Aorta (tissue), 5 donors: ENCODE results near the gene WNT9A. TPM values are rescaled to one million over a fixed set of nuclear protein-coding genes. Genes with fewer than 3 reads are reported as not detected.

Experiments used
- ATAC-seq: fragments of 200-7000 bp; cut with Tn5 transposase; one replicate; pipeline ENCODE4 v1.9.1; 2022; ENCODE audit warnings: moderate library complexity; ENCODE audit not compliant: low FRiP score
- DNase-seq, 2 donors: peaks; one replicate each; pipeline ENCODE4 v3.0.0-alpha.2; 2020
- H3K27ac ChIP-seq, 2 donors: one replicate each; pipeline ENCODE4 v1.5.1; 2013; ENCODE audit warnings: low read length in 2 of 2, mild to moderate bottlenecking in 2 of 2, moderate library complexity in 2 of 2, control low read depth in 1 of 2, inconsistent platforms in 1 of 2, low read depth in 1 of 2
- H3K27me3 ChIP-seq, 2 donors: one replicate each; pipeline ENCODE4 v1.6.1; 2013; ENCODE audit warnings: control low read depth in 1 of 2, low read length in 1 of 2, mild to moderate bottlenecking in 1 of 2, moderate library complexity in 1 of 2; ENCODE audit not compliant: insufficient read depth in 2 of 2, control insufficient read depth in 1 of 2
- H3K36me3 ChIP-seq, 2 donors: one replicate each; pipeline ENCODE4 v1.6.1; 2013; ENCODE audit warnings: control low read depth in 1 of 2, low read length in 1 of 2, mild to moderate bottlenecking in 1 of 2; ENCODE audit not compliant: insufficient read depth in 2 of 2, control insufficient read depth in 1 of 2
- H3K4me1 ChIP-seq, 2 donors: one replicate each; pipeline ENCODE4 v1.6.1; 2013; ENCODE audit warnings: low read length in 2 of 2, control low read depth in 1 of 2, mild to moderate bottlenecking in 1 of 2, moderate library complexity in 1 of 2; ENCODE audit not compliant: insufficient read depth in 2 of 2, control insufficient read depth in 1 of 2
- H3K4me3 ChIP-seq, 2 donors: one replicate each; pipeline ENCODE4 v1.5.1; 2013; ENCODE audit warnings: low read length in 2 of 2, control low read depth in 1 of 2, mild to moderate bottlenecking in 1 of 2
- H3K9me3 ChIP-seq: one replicate; pipeline ENCODE4 v1.6.1; 2013; ENCODE audit warnings: mild to moderate bottlenecking, low read length; ENCODE audit not compliant: control insufficient read depth
- WGBS, 2 donors: extraction: QIAGEN DNeasy Blood & Tissue Kit; methylation state at CpG; one replicate each; pipeline ENCODE4 v1.1.7; 2013; 5-methylcytosine and 5-hydroxymethylcytosine counted together
- intact Hi-C, 2 donors: fragments of 100-400 bp; cut with DNase I; formaldehyde crosslinking; loops; one replicate each; pipeline versions ENCODE4 v1.14.2 to v1.15.0; 2022
- polyA plus RNA-seq, 2 donors: library from polyadenylated mRNA; stranded (reverse); fragments of 200-250 nt; gene quantifications; one replicate each; pipeline ENCODE4 v1.2.3, GENCODE V29; 2013
- total RNA-seq, 2 donors: library from RNA; stranded (reverse); fragmentation: NEBNext Ultra II Directional; extraction: Animal tissue kit (Norgen Biotek cat#: 25700); gene quantifications; one replicate each; pipeline ENCODE4 v1.2.1, GENCODE V29; 2021
- donor health status: healthy with polysubstance abuse.
- donor health status: Bipolar disorder and iron deficiency.
- donor health status: DM: no; HTN: no; CAD: no.
- donor health status: DM: no; HTN: no; CAD: no.
- donor health status: DM: yes; HTN: yes; CAD: no.

The WNT9A gene
- total and polyA plus RNA-seq, 4 donors = 0.13 to 3.5 (median 0.66) TPM

GRCh38 chr1:227938276-227938675, 9.5 kb downstream of the WNT9A start:
- no peaks in the 10 kb centered on the region for H3K4me1 ChIP-seq
- 95 to 98% methylated on average over 10 of the region's 10 CpGs for WGBS, 2 donors
- no peak overlapping the region for H3K4me3 ChIP-seq
- H3K27me3 ChIP-seq = no peaks in the 10 kb centered on the region
- DNase-seq (peak in 1 of 2 donors; percentile 5), ATAC-seq (no peak)
- no peaks in the 10 kb centered on the region for H3K9me3 ChIP-seq
- intact Hi-C loops = no loop called here
- no peaks in the 10 kb centered on the region for H3K36me3 ChIP-seq
- H3K27ac ChIP-seq = no peak overlapping the region

- Histone ChIP-seq H3K9me3 (peaks cover 1% of the 10 kb centered on the region), H3K4me1 (no peaks in the 10 kb centered on the region), H3K27me3 (no peaks in the 10 kb centered on the region), H3K27ac (no peak overlapping the region), H3K4me3 (no peak overlapping the region), H3K36me3 (no peaks in the 10 kb centered on the region)
- intact Hi-C loops = no loop called here
- DNase-seq (peak; percentile 16 to 50), ATAC-seq (no peak)
- 94 to 96% methylated on average over 7 of the region's 7 CpGs for WGBS, 2 donors
Measured at GRCh38 chr1:227937838-227938145, 9.9 kb downstream of the WNT9A start.

GRCh38 chr1:227937031-227937837, 10.5 kb downstream of the WNT9A start:
- Histone ChIP-seq H3K27me3 (no peaks in the 10 kb centered on the region), H3K27ac (no peak overlapping the region), H3K4me1 (no peaks in the 10 kb centered on the region), H3K9me3 (peaks cover 1% of the 10 kb centered on the region), H3K4me3 (no peak overlapping the region), H3K36me3 (no peaks in the 10 kb centered on the region)
- intact Hi-C loops = no loop called here
- WGBS, 2 donors = 88% methylated on average over 20 of the region's 20 CpGs
- no peak for ATAC-seq
- DNase-seq = peak; percentile 20 to 41

- DNase-seq (no peak), ATAC-seq (no peak)
- H3K4me3 ChIP-seq = no peak overlapping the region
- H3K4me1 ChIP-seq = no peaks in the 10 kb centered on the region
- H3K27ac ChIP-seq = no peak overlapping the region
- WGBS, 2 donors = 96 to 97% methylated on average over 7 of the region's 7 CpGs
- no peaks in the 10 kb centered on the region for H3K27me3 ChIP-seq
- H3K9me3 ChIP-seq = peaks cover 1% of the 10 kb centered on the region
- no peaks in the 10 kb centered on the region for H3K36me3 ChIP-seq
- intact Hi-C loops = no loop called here
Measured at GRCh38 chr1:227935826-227936225, 11.9 kb downstream of the WNT9A start.

- intact Hi-C loops = no loop called here
- DNase-seq = peak; percentile 45 to 65
- H3K4me1 ChIP-seq = no peaks in the 10 kb centered on the region
- peak; percentile 43 for ATAC-seq
- no peak overlapping the region for H3K27ac ChIP-seq
- WGBS, 2 donors = 82 to 85% methylated on average over 5 of the region's 5 CpGs
- H3K9me3 ChIP-seq = peaks cover 1% of the 10 kb centered on the region
- H3K27me3 ChIP-seq = no peaks in the 10 kb centered on the region
- H3K36me3 ChIP-seq = no peaks in the 10 kb centered on the region
- no peak overlapping the region for H3K4me3 ChIP-seq
Measured at GRCh38 chr1:227934476-227935313, 13.0 kb downstream of the WNT9A start.

GRCh38 chr1:227929751-227930472, 17.8 kb downstream of the WNT9A start:
- intact Hi-C loops = no loop called here
- 85 to 92% methylated on average over 17 of the region's 17 CpGs for WGBS, 2 donors

GRCh38 chr1:227928811-227929375, 18.8 kb downstream of the WNT9A start:
- H3K36me3 ChIP-seq = no peaks in the 10 kb centered on the region
- no peak overlapping the region for H3K4me3 ChIP-seq
- H3K4me1 ChIP-seq = no peaks in the 10 kb centered on the region
- DNase-seq (peak in 1 of 2 donors; percentile 4), ATAC-seq (no peak)
- intact Hi-C loops = no loop called here
- WGBS, 2 donors = 87 to 90% methylated on average over 12 of the region's 12 CpGs
- peaks cover 1% of the 10 kb centered on the region for H3K9me3 ChIP-seq
- H3K27ac ChIP-seq = no peak overlapping the region
- no peaks in the 10 kb centered on the region for H3K27me3 ChIP-seq

More at GRCh38 chr1:227929751-227930472, 17.8 kb downstream of the WNT9A start:
- ATAC-seq = no peak
- H3K4me1 ChIP-seq = no peaks in the 10 kb centered on the region
- H3K27me3 ChIP-seq = no peaks in the 10 kb centered on the region
- peak in 1 of 2 donors; percentile 26 for DNase-seq
- H3K36me3 ChIP-seq = no peaks in the 10 kb centered on the region
- H3K9me3 ChIP-seq = peaks cover 1% of the 10 kb centered on the region
- no peak overlapping the region for H3K27ac ChIP-seq
- H3K4me3 ChIP-seq = no peak overlapping the region

- DNase-seq = peak in 1 of 2 donors; percentile 31
- H3K36me3 ChIP-seq = no peaks in the 10 kb centered on the region
- 83 to 88% methylated on average over 10 to 11 of the region's 11 CpGs for WGBS, 2 donors
- no peak for ATAC-seq
- no peaks in the 10 kb centered on the region for H3K4me1 ChIP-seq
- H3K9me3 ChIP-seq = peaks cover 1% of the 10 kb centered on the region
- H3K4me3 ChIP-seq = no peak overlapping the region
- no peak overlapping the region for H3K27ac ChIP-seq
- intact Hi-C loops = no loop called here
- H3K27me3 ChIP-seq = no peaks in the 10 kb centered on the region
Measured at GRCh38 chr1:227927971-227928741, 19.6 kb downstream of the WNT9A start.
